AG04450 (cell line): Measurements from ENCODE around the gene MYLK. TPM values are rescaled to one million over a fixed set of nuclear protein-coding genes. Genes with fewer than 3 reads are reported as not detected.
"Not testable (repeated sequence)": the region's sequence is repeated elsewhere in the genome, so short reads cannot be mapped to it uniquely, and the experiment has no call there.

Experiments
- CTCF ChIA-PET: fragments of 300-600, 350-600 bp; formaldehyde crosslinking; extraction: SDS; loops from one replicate; lab custom pipeline; 2022; ENCODE audit warnings: antibody characterized with exemption, inconsistent platforms; lab: Charles Lee
- POLR2A ChIA-PET: fragments of 350-600 bp; formaldehyde crosslinking; extraction: SDS; loops from one replicate; lab custom pipeline; 2021; ENCODE audit warnings: antibody characterized with exemption, inconsistent platforms; lab: Yijun Ruan, JAX
- DNase-seq: peaks from one replicate; pipeline ENCODE4 v3.0.0-alpha.2; 2011; ENCODE audit warnings: low read depth, low spot score
- H3K27ac ChIP-seq: one replicate; pipeline ENCODE4 v1.5.1; 2012; ENCODE audit warnings: low read depth, low read length, control low read depth
- H3K27me3 ChIP-seq: one replicate; pipeline ENCODE4 v1.6.0; 2012; ENCODE audit warnings: low read length; ENCODE audit not compliant: control insufficient read depth, insufficient read depth
- H3K4me3 ChIP-seq: 2 replicates; pipeline ENCODE4 v1.5.1; 2011; ENCODE audit warnings: mild to moderate bottlenecking, low read depth, low read length, control low read depth
- H3K9me3 ChIP-seq: 2 replicates; pipeline ENCODE4 v1.5.1; 2012; ENCODE audit warnings: low read length; ENCODE audit not compliant: control insufficient read depth, insufficient read depth
- polyA plus RNA-seq: library from polyadenylated mRNA; depleted of rRNA; stranded (reverse); fragments of >200 nt; gene quantifications from 2 replicates; pipeline ENCODE4 v1.2.3, GENCODE V29; 2011
- TF ChIP-seq, protein P1 (sequence below): IDR thresholded peaks from 2 replicates; pipeline ENCODE4 v1.5.1; 2011; ENCODE audit warnings: low read depth, low read length, control low read depth, inconsistent platforms

Gene MYLK
- polyA plus RNA-seq, 1 experiment = 1,320 TPM

DNA sequence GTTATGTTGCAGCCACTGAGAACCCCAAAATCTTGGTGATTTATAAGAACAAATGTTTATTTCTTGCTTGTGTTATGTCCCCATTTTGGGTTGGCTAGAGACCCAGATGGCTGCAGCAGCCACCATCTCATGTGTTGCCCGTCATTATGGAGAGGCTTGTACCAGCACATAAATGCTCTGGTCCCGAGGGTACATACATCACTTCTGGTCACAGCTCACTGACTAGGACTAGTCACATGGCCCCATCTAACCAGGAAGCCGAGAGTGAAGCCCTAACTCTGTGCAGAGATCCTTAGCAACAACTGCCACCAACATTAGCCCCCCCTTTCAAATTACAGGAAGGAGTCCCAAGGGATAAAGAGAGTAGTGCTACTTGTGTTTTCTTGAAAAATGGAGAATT, 273.8 kb downstream of the MYLK start:
- POLR2A ChIA-PET = no interaction called here
- H3K9me3 ChIP-seq = no peaks in the 10 kb centered on the region
- H3K27ac ChIP-seq = no peak overlapping the region
- no peak overlapping the region for H3K4me3 ChIP-seq
- DNase-seq = no peak
- TF ChIP-seq, protein P1, sequence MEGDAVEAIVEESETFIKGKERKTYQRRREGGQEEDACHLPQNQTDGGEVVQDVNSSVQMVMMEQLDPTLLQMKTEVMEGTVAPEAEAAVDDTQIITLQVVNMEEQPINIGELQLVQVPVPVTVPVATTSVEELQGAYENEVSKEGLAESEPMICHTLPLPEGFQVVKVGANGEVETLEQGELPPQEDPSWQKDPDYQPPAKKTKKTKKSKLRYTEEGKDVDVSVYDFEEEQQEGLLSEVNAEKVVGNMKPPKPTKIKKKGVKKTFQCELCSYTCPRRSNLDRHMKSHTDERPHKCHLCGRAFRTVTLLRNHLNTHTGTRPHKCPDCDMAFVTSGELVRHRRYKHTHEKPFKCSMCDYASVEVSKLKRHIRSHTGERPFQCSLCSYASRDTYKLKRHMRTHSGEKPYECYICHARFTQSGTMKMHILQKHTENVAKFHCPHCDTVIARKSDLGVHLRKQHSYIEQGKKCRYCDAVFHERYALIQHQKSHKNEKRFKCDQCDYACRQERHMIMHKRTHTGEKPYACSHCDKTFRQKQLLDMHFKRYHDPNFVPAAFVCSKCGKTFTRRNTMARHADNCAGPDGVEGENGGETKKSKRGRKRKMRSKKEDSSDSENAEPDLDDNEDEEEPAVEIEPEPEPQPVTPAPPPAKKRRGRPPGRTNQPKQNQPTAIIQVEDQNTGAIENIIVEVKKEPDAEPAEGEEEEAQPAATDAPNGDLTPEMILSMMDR = no peak
- no peaks in the 10 kb centered on the region for H3K27me3 ChIP-seq
- CTCF ChIA-PET = no interaction called here

DNA sequence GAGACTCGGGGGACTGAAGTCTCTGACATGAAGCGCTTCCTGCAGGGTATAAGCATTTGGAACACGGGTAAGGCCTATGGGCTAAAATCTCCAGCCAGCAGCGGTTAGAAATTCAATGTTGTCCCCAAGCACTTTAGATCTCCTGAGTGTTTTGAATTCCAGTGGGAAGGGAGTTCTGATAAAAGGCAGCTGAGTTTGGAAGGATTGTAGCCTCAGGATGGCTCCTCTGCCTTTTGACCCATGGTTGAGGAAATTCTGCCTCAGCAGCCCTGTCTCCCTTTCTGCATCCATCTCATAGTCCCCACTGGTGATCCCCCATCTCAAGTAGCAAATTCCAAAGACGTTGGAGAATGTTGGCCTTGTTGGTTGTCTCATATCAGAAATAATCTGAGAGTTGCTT, 275.1 kb downstream of the MYLK start:
- H3K27ac ChIP-seq = no peak overlapping the region
- CTCF ChIA-PET = no interaction called here
- TF ChIP-seq, protein P1 = no peak
- H3K9me3 ChIP-seq = no peaks in the 10 kb centered on the region
- no peaks in the 10 kb centered on the region for H3K27me3 ChIP-seq
- POLR2A ChIA-PET = no interaction called here
- DNase-seq = no peak
- H3K4me3 ChIP-seq = no peak overlapping the region

DNA sequence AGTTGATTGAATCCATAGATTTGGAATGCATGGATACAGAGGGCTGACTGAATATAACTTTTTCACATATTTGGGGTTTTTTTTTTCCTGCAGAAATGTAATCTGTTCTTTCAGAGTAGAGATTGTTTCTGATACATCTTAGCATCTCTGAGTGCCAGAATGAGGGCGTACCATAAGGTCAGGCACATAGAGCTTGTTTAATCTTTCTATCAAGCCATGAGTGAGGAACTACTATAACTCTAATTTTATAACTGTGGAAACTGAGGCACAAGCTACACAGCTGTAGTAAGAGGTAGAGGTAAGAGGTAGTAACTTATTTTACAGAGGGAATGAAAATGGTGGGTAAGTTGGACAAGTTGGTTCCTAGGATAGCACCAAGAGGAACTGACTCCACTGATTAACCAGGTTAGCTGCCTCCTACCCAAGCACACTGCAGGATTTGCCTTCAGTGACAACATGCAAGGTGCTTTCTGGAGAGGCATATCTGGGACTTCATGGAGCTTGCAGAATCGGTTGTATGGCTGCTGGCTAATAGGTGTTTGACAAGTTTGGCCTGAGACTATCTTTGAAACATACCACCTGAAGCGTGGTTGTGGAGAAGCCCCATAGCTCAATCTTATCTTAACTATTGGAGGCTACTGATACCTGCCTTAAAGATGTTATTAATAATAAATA, 275.7 kb downstream of the MYLK start:
- no peaks in the 10 kb centered on the region for H3K9me3 ChIP-seq
- no peak overlapping the region for H3K4me3 ChIP-seq
- DNase-seq = no peak
- ChIA-PET POLR2A (interaction anchor here (0.7 kb wide), 1 partner anchor 13 kb away, joined by 3 read pairs; no protein-coding TSS in a partner anchor), CTCF (no interaction called here)
- no peak overlapping the region for H3K27ac ChIP-seq
- TF ChIP-seq, protein P1 = no peak
- no peaks in the 10 kb centered on the region for H3K27me3 ChIP-seq

DNA sequence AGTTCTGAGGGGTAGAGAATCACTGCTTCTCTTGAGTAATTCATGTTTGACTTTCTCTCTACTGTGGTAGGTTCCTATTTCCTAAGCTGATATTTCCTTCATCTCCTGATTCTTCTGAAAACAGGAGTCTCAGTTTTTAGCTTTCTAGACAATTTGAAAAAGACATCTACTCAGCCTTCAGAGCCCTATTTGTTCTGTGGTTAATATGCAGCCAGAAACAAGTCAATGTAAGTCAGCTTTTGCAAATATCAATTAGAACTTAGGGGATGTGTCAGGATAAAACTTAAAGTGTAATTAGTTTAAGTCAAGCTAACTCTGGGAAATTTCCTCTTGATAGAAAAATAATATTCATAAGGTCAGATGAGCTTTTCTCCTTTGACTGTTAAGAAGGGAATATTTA, 277.6 kb downstream of the MYLK start:
- no peak for DNase-seq
- TF ChIP-seq, protein P1 = no peak
- CTCF ChIA-PET = no interaction called here
- no peaks in the 10 kb centered on the region for H3K27me3 ChIP-seq
- no peak overlapping the region for H3K27ac ChIP-seq
- H3K9me3 ChIP-seq = no peaks in the 10 kb centered on the region
- H3K4me3 ChIP-seq = no peak overlapping the region
- POLR2A ChIA-PET = interaction anchor here (2.1 kb wide), 1 partner anchor 21 kb away, joined by 9 read pairs; no protein-coding TSS in a partner anchor

DNA sequence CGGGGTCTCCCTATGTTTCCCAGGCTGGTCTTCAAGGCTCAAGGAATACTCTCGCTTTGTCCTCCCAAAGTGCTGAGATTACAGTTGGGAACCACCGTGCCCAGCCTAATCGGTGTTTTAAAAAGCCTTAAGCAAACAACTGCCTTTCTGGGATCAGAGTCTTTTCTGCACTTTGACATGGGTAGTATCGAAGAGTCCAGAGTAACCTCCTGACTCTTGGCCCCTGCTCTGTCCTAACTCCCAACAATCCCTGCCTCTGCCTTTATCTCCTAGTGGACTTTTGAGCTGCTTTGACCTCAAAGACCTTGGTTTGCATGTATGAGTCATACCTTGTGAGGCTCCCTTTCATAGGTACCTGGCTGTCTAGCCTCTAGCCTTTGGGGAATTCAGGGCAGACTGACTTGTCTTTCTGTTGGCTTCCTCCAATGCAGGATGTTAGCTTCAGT, 278.3 kb downstream of the MYLK start:
- no peaks in the 10 kb centered on the region for H3K27me3 ChIP-seq
- no peak for DNase-seq
- no peaks in the 10 kb centered on the region for H3K9me3 ChIP-seq
- TF ChIP-seq, protein P1 = no peak
- ChIA-PET CTCF (interaction anchor here (0.7 kb wide), 1 partner anchor 118 kb away, joined by 3 read pairs; no protein-coding TSS in a partner anchor), POLR2A (interaction anchor here (0.7 to 2.1 kb wide), 3 partner anchors 13 to 371 kb away, joined by 3 to 9 read pairs (median 3); no protein-coding TSS in a partner anchor)
- no peak overlapping the region for H3K4me3 ChIP-seq
- peak overlapping the region; percentile 3 for H3K27ac ChIP-seq

DNA sequence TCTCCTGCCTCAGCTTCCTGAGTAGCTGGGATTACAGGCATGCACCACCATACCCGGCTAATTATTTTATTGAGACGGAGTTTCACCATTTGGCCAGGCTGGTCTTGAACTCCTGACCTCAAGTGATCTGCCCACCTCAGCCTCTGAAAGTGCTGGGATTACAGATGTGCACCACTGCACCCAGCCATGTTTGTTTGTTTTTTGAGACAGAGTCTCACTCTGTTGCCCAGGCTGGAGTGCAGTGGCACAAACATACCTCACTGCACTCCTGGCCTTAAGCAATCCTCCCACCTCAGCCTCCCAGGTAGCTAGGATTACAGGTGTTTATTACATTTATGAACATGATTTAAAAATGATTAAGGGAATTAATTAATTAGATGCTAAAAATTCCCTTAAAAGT, 281.0 kb downstream of the MYLK start:
- H3K27ac ChIP-seq, CTCF ChIA-PET, H3K27me3 ChIP-seq, DNase-seq, H3K9me3 ChIP-seq, H3K4me3 ChIP-seq: not testable (repeated sequence)
- POLR2A ChIA-PET = interaction anchor here (1.1 kb wide), 1 partner anchor 50 kb away, joined by 3 read pairs; no protein-coding TSS in a partner anchor
